K562 (cell line): ENCODE results near the gene SRP9. TPM values are rescaled to one million over a fixed set of nuclear protein-coding genes. Genes with fewer than 3 reads are reported as not detected.

ENCODE experiments used
- ATAC-seq: fragments of 200-7000 bp; cut with Tn5 transposase; 3 replicates; pipeline ENCODE4 v1.9.1; 2020; ENCODE audit warnings: moderate library complexity
- BruUV-seq: library from RNA; stranded (reverse); fragments of 400-500 nt; replicated peaks from 2 replicates; lab custom pipeline; 2021; lab: Mats Ljungman, UMichigan
- CTCF ChIA-PET: fragments of 300-600 bp; formaldehyde crosslinking; extraction: SDS; loops from one replicate; lab custom pipeline; 2021; ENCODE audit warnings: low intra/inter-chr PET ratio; lab: Yijun Ruan, JAX
- POLR2A ChIA-PET: fragments of 300-600, 350-650 bp; sonication (Branson Sonifier 250); formaldehyde crosslinking; extraction: SDS; loops from one replicate; lab custom pipeline; 2021; ENCODE audit warnings: antibody characterized with exemption, inconsistent platforms; lab: Yijun Ruan, JAX
- DNase-seq, 4 experiments: peaks; one replicate each; pipeline versions ENCODE4 v3.0.0 to v3.0.0-alpha.2; 2011 to 2018; ENCODE audit warnings: low spot score in 3 of 4, mixed read lengths in 3 of 4; ENCODE audit errors: extremely low read depth in 1 of 4
- FAIRE-seq: peaks from 2 replicates; lab custom pipeline; 2011; peaks lifted over from hg19 to GRCh38; lab: Jason Lieb, UNC
- H2AFZ ChIP-seq: 2 replicates; pipeline ENCODE4 v1.6.0; 2011; ENCODE audit warnings: low read depth, low read length, control low read depth, inconsistent platforms
- H3K27ac ChIP-seq: fragments of 200-600 bp; 3 replicates; pipeline ENCODE4 v1.8.0; 2011; ENCODE audit warnings: low read depth, mild to moderate bottlenecking, control low read depth, inconsistent platforms, low read length, moderate library complexity, mixed read lengths; ENCODE audit errors: extremely low read depth
- H3K27me3 ChIP-seq, 2 experiments: fragments of 300-600 bp in 1 of 2; 2 replicates in 1 of 2; 3 replicates in 1 of 2; pipeline versions ENCODE4 v1.6.0 to v1.8.0; 2011; ENCODE audit warnings: inconsistent platforms in 2 of 2, low read length in 2 of 2, mild to moderate bottlenecking in 1 of 2, mixed read lengths in 1 of 2, moderate library complexity in 1 of 2; ENCODE audit not compliant: control insufficient read depth in 2 of 2, insufficient read depth in 2 of 2
- H3K36me3 ChIP-seq: fragments of 300-600 bp; 3 replicates; pipeline ENCODE4 v1.8.0; 2011; ENCODE audit warnings: mild to moderate bottlenecking, low read length, inconsistent platforms; ENCODE audit not compliant: control insufficient read depth, insufficient read depth
- H3K4me1 ChIP-seq, 2 experiments: fragments of 200-600 bp in 1 of 2; replicated peaks in 1 of 2; 2 replicates in 1 of 2; 3 replicates in 1 of 2; pipeline versions ENCODE4 v1.5.1 to v1.8.0; 2011; ENCODE audit warnings: inconsistent platforms in 2 of 2, low read length in 2 of 2, mild to moderate bottlenecking in 1 of 2, mixed read lengths in 1 of 2, moderate library complexity in 1 of 2; ENCODE audit not compliant: control insufficient read depth in 2 of 2, insufficient read depth in 2 of 2
- H3K4me2 ChIP-seq: 2 replicates; pipeline ENCODE4 v1.6.1; 2011; ENCODE audit warnings: low read length, control low read depth, inconsistent platforms, mixed read lengths; ENCODE audit not compliant: insufficient read depth
- H3K4me3 ChIP-seq: fragments of 200-600 bp; sonication (generic), shearing (Covaris generic); 2 replicates; pipeline ENCODE4 v1.5.1; 2016; ENCODE audit warnings: control low read depth, inconsistent platforms
- H3K79me2 ChIP-seq: fragments of 200-600 bp; 3 replicates; pipeline ENCODE4 v1.8.0; 2011; ENCODE audit warnings: low read length, inconsistent platforms; ENCODE audit not compliant: control insufficient read depth, insufficient read depth
- H3K9ac ChIP-seq, 2 experiments: 2 replicates each; pipeline versions ENCODE4 v1.6.0 to v1.6.1; 2011; ENCODE audit warnings: low read depth in 2 of 2, low read length in 2 of 2, control low read depth in 1 of 2, inconsistent platforms in 1 of 2, mild to moderate bottlenecking in 1 of 2, mixed read lengths in 1 of 2; ENCODE audit not compliant: insufficient read depth in 1 of 2
- H3K9me1 ChIP-seq: one replicate; pipeline ENCODE4 v1.6.0; 2011; ENCODE audit warnings: inconsistent platforms, mild to moderate bottlenecking, low read length, moderate library complexity; ENCODE audit not compliant: control insufficient read depth, insufficient read depth
- H3K9me3 ChIP-seq: replicated peaks from 2 replicates; pipeline ENCODE4 v1.5.1; 2011; ENCODE audit warnings: low read depth, low read length, inconsistent platforms; ENCODE audit not compliant: control insufficient read depth, insufficient read depth
- H4K20me1 ChIP-seq: replicated peaks from 2 replicates; pipeline ENCODE4 v1.6.1; 2011; ENCODE audit warnings: low read length, inconsistent platforms, mixed read lengths; ENCODE audit not compliant: control insufficient read depth, insufficient read depth
- CBX8 ChIP-seq: fragments of 200-600 bp; sonication (generic); IDR thresholded peaks from 2 replicates; pipeline ENCODE4 v1.6.1; 2012; ENCODE audit warnings: borderline replicate concordance, mixed run types, low read depth, mild to moderate bottlenecking, moderate library complexity, mixed read lengths, low read length, control low read depth, inconsistent platforms; ENCODE audit not compliant: poor library complexity, severe bottlenecking; ENCODE audit errors: extremely low read depth
- CREM ChIP-seq: IDR thresholded peaks from 2 replicates; pipeline ENCODE4 v1.6.1; 2014; ENCODE audit warnings: antibody characterized with exemption, low read depth
- EGR1 ChIP-seq: fragments of 450-650 bp; conservative IDR thresholded peaks from 2 replicates; pipeline ENCODE4 v1.6.1; 2017; ENCODE audit warnings: mild to moderate bottlenecking
- GTF2B ChIP-seq: IDR thresholded peaks from 2 replicates; pipeline ENCODE4 v1.6.1; 2011; ENCODE audit not compliant: insufficient read length; ENCODE audit errors: extremely low read depth
- PATZ1 ChIP-seq: fragments of 250-450 bp; sonication (Bioruptor Pico); IDR thresholded peaks from 2 replicates; pipeline ENCODE4 v1.5.0; 2020; ENCODE audit warnings: mild to moderate bottlenecking, borderline replicate concordance
- RBBP5 ChIP-seq: fragments of 200-600 bp; sonication (generic); IDR thresholded peaks from 2 replicates; pipeline ENCODE4 v1.6.1; 2012; ENCODE audit warnings: borderline replicate concordance, mild to moderate bottlenecking, low read length, control low read depth, inconsistent platforms; ENCODE audit not compliant: insufficient read depth, poor library complexity, severe bottlenecking
- TEAD4 ChIP-seq, 2 experiments: sonication (generic) in 1 of 2; formaldehyde crosslinking in 1 of 2; IDR thresholded peaks; 2 replicates each; pipeline versions ENCODE4 v1.6.1 to v1.8.0; 2012 to 2022; ENCODE audit warnings: borderline replicate concordance in 1 of 2, inconsistent platforms in 1 of 2, low read length in 1 of 2, mild to moderate bottlenecking in 1 of 2, missing genetic modification reagents in 1 of 2
- ZBTB12 ChIP-seq: fragments of 250-450 bp; sonication (Bioruptor Pico); IDR thresholded peaks from 2 replicates; pipeline ENCODE4 v1.4.0; 2020
- ZNF740 ChIP-seq, 3 experiments: fragments of 200-800 bp in 1 of 3; sonication (Bioruptor generic) in 1 of 3; sonication (generic) in 1 of 3; formaldehyde crosslinking in 1 of 3; IDR thresholded peaks; 2 replicates each; pipeline versions ENCODE4 v1.6.1 to v1.8.0; 2016 to 2022; ENCODE audit warnings: mild to moderate bottlenecking in 2 of 3, missing compliant biosample characterization in 2 of 3, missing genetic modification characterization in 2 of 3, missing genetic modification reagents in 1 of 3
- ZNF76 ChIP-seq: fragments of 250-450 bp; sonication (Bioruptor Pico); IDR thresholded peaks from 2 replicates; pipeline ENCODE4 v1.4.0; 2020; ENCODE audit warnings: mild to moderate bottlenecking, moderate library complexity, borderline replicate concordance
- WGBS: fragments of 100-300 bp; shearing (Covaris generic); methylation state at CpG from one replicate; pipeline ENCODE4 v1.1.6; 2016; ENCODE audit warnings: low coverage, mixed read lengths; ENCODE audit not compliant: insufficient coverage; ENCODE audit errors: missing lambda C conversion rate; 5-methylcytosine and 5-hydroxymethylcytosine counted together
- in situ Hi-C: fragments of 300-500 bp; cut with MboI; formaldehyde crosslinking; loops from 4 replicates; pipeline ENCODE4 v1.15.0; 2018; ENCODE audit warnings: inconsistent platforms, mixed read lengths
- intact Hi-C: fragments of 100-400 bp; cut with micrococcal nuclease; formaldehyde crosslinking; loops from 2 replicates; pipeline ENCODE4 v1.14.2; 2022
- polyA plus RNA-seq, 8 experiments: library from polyadenylated mRNA; depleted of rRNA in 4 of 8; stranded (reverse) in 5 of 8; unstranded in 3 of 8; fragments of >200 nt; fragmentation: Nextera tagmentation in 2 of 8; fragmentation: Illumina TruSeq in 1 of 8; extraction: Ambion mirVana in 2 of 8; extraction: Trizol in 1 of 8; gene quantifications; 2 replicates each; pipeline versions ENCODE4 v1.2.1 to v1.2.3, GENCODE V29; 2011 to 2014; ENCODE audit warnings: inconsistent platforms in 1 of 8, missing spikeins in 1 of 8
- total RNA-seq, 7 experiments: library from RNA; depleted of rRNA in 6 of 7; stranded (reverse); fragments of >200 nt in 6 of 7; fragmentation: Illumina TruSeq in 2 of 7; extraction: Trizol in 2 of 7; gene quantifications; 2 replicates each; pipeline versions ENCODE4 v1.2.1 to v1.2.3, GENCODE V29; 2011 to 2021; ENCODE audit warnings: low replicate concordance in 1 of 7

The SRP9 gene
- total and polyA plus RNA-seq, 9 of the 15 experiments (the other 6 are each of a cell fraction or from before 2014, with no cell fraction given) = 273 to 1,892 (median 668) TPM

GRCh38 chr1:225822655-225823403 lies 45.2 kb downstream of the SRP9 start (continued):
- TF ChIP-seq ZNF740 (CRISPR knock-in tag; IDR thresholded peaks at IDR 0.05) = no peak
- TF ChIP-seq ZNF740 (tag; IDR thresholded peaks at IDR 0.05) = no peak
- no peak for TF ChIP-seq GTF2B

GRCh38 chr1:225823811-225824261 lies 46.2 kb downstream of the SRP9 start:
- no peak overlapping the region for H2AFZ ChIP-seq
- ChIA-PET POLR2A (interaction anchor here (0.6 to 1.9 kb wide), 4 partner anchors 10 to 58 kb away, joined by 3 to 9 read pairs (median 3); no protein-coding TSS in a partner anchor), CTCF (no interaction called here)
- no peaks in the 10 kb centered on the region for H3K36me3 ChIP-seq
- ATAC-seq = peak; percentile 73
- H3K27ac ChIP-seq = no peak overlapping the region
- H3K9me1 ChIP-seq = peaks cover 5% of the 10 kb centered on the region
- peaks cover 24 to 40% of the 10 kb centered on the region in 2 experiments; a peak in 4 of 5 replicates for H3K4me1 ChIP-seq
- H3K79me2 ChIP-seq = no peaks in the 10 kb centered on the region
- H3K4me2 ChIP-seq = no peak overlapping the region
- DNase-seq = peak; percentile 52 to 78 (median 74)
- no peak for FAIRE-seq
- intact Hi-C loops = no loop called here
- H3K9ac ChIP-seq = peak overlapping the region in 1 of 2 experiments; percentile 75; a peak in 2 of 4 replicates
- no peak overlapping the region for H3K4me3 ChIP-seq
- in situ Hi-C loops = no loop called here
- TF ChIP-seq CBX8 (no peak), RBBP5 (no peak), TEAD4 (IDR thresholded peaks at IDR 0.05; ENCODE audit: low read length) (0 out of 2 replicates have a peak, but pooled peaks have one; percentile 5), TEAD4 (CRISPR knock-in tag; IDR thresholded peaks at IDR 0.05; ENCODE audit: borderline replicate concordance) (no peak), CREM (no peak), ZNF76 (CRISPR knock-in tag) (no peak), EGR1 (peak; percentile 97), ZBTB12 (CRISPR knock-in tag) (no peak), PATZ1 (CRISPR knock-in tag) (no peak)
- H4K20me1 ChIP-seq = no peaks in the 10 kb centered on the region; the same call in 1 of the 2 replicates
- H3K27me3 ChIP-seq = no peaks in the 10 kb centered on the region
- no TSS peak for BruUV-seq
- no peaks in the 10 kb centered on the region for H3K9me3 ChIP-seq
- WGBS = 38% methylated on average over 12 of the region's 12 CpGs
